Ishikawa (cell line): ENCODE results near the gene HOXB4.

Source experiments
- CEBPB ChIP-seq: IDR thresholded peaks from 2 replicates; pipeline ENCODE4 v1.6.1; 2012
- CREB1 ChIP-seq: IDR thresholded peaks from 2 replicates; pipeline ENCODE4 v1.6.1; 2012; ENCODE audit warnings: low read depth
- EGR1 ChIP-seq: IDR thresholded peaks from 2 replicates; pipeline ENCODE4 v1.6.1; 2012
- EP300 ChIP-seq: IDR thresholded peaks from 2 replicates; pipeline ENCODE4 v1.6.1; 2012; ENCODE audit warnings: borderline replicate concordance
- FOXM1 ChIP-seq: IDR thresholded peaks from 2 replicates; pipeline ENCODE4 v1.6.1; 2012; ENCODE audit warnings: low read depth, borderline replicate concordance
- MAX ChIP-seq: IDR thresholded peaks from 2 replicates; pipeline ENCODE4 v1.6.1; 2012
- NFIC ChIP-seq: IDR thresholded peaks from 2 replicates; pipeline ENCODE4 v1.6.1; 2012
- RAD21 ChIP-seq: IDR thresholded peaks from 2 replicates; pipeline ENCODE4 v1.6.1; 2012; ENCODE audit warnings: low read depth
- REST ChIP-seq: IDR thresholded peaks from 2 replicates; pipeline ENCODE4 v1.6.1; 2012; ENCODE audit warnings: low read depth, mild to moderate bottlenecking
- TAF1 ChIP-seq: IDR thresholded peaks from 2 replicates; pipeline ENCODE4 v1.6.1; 2012; ENCODE audit warnings: low read depth, mild to moderate bottlenecking
- TCF12 ChIP-seq: IDR thresholded peaks from 2 replicates; pipeline ENCODE4 v1.6.1; 2012; ENCODE audit warnings: low read depth
- TEAD4 ChIP-seq: IDR thresholded peaks from 2 replicates; pipeline ENCODE4 v1.6.1; 2012
- USF1 ChIP-seq: IDR thresholded peaks from 2 replicates; pipeline ENCODE4 v1.6.1; 2012
- YY1 ChIP-seq: IDR thresholded peaks from 2 replicates; pipeline ENCODE4 v1.6.1; 2012; ENCODE audit warnings: low read depth
- ZBTB7A ChIP-seq: IDR thresholded peaks from 2 replicates; pipeline ENCODE4 v1.6.1; 2012; ENCODE audit warnings: low read depth

HOXB4 gene

GRCh38 chr17:48554412-48555257, 23.5 kb downstream of the HOXB4 start:
- TF ChIP-seq CREB1 (no peak), EGR1 (no peak), YY1 (no peak), MAX (no peak), RAD21 (no peak), REST (no peak), TEAD4 (no peak), TAF1 (no peak), USF1 (no peak), NFIC (no peak), EP300 (no peak), CEBPB (no peak), ZBTB7A (no peak), FOXM1 (no peak), TCF12 (no peak)

GRCh38 chr17:48553826-48554225, 24.3 kb downstream of the HOXB4 start:
- no peak for TF ChIP-seq YY1
- no peak for TF ChIP-seq TAF1
- no peak for TF ChIP-seq ZBTB7A
- no peak for TF ChIP-seq EP300
- TF ChIP-seq NFIC: no peak
- no peak for TF ChIP-seq USF1
- no peak for TF ChIP-seq TCF12
- no peak for TF ChIP-seq MAX
- TF ChIP-seq CREB1: no peak
- TF ChIP-seq CEBPB: no peak
- no peak for TF ChIP-seq FOXM1
- no peak for TF ChIP-seq TEAD4

- no peak for TF ChIP-seq TCF12
- TF ChIP-seq FOXM1: no peak
- TF ChIP-seq ZBTB7A: no peak
- no peak for TF ChIP-seq MAX
- no peak for TF ChIP-seq USF1
- no peak for TF ChIP-seq TAF1
- TF ChIP-seq RAD21: no peak
- TF ChIP-seq CEBPB: no peak
- TF ChIP-seq YY1: no peak
- TF ChIP-seq EGR1: no peak
- TF ChIP-seq EP300: no peak
- no peak for TF ChIP-seq REST
- no peak for TF ChIP-seq TEAD4
- TF ChIP-seq CREB1: no peak
- TF ChIP-seq NFIC: no peak
Measured at GRCh38 chr17:48553190-48553547, 25.0 kb downstream of the HOXB4 start.

- TF ChIP-seq CREB1 (no peak), EP300 (no peak), TAF1 (no peak), RAD21 (no peak), NFIC (no peak), ZBTB7A (no peak), TCF12 (no peak), FOXM1 (no peak), USF1 (no peak), REST (no peak), MAX (no peak), EGR1 (no peak)
Measured at GRCh38 chr17:48552466-48553189, 25.5 kb downstream of the HOXB4 start.
